MCF 10A (cell line): Measurements from ENCODE around the gene TTC3. TPM values are rescaled to one million over a fixed set of nuclear protein-coding genes. Genes with fewer than 3 reads are reported as not detected.

Experiments
- BruUV-seq: library from RNA; stranded (reverse); fragments of 400-500 nt; replicated peaks from 2 replicates; lab custom pipeline; 2021; lab: Mats Ljungman, UMichigan
- CTCF ChIA-PET: fragments of 300-600 bp; sonication (Branson Sonifier 250); formaldehyde crosslinking; extraction: SDS; loops from one replicate; lab custom pipeline; 2021; ENCODE audit warnings: antibody characterized with exemption, inconsistent platforms; lab: Yijun Ruan, JAX
- POLR2A ChIA-PET: fragments of 300-600, 350-650 bp; sonication (Branson Sonifier 250); formaldehyde crosslinking; extraction: SDS; loops from one replicate; lab custom pipeline; 2020; ENCODE audit warnings: antibody characterized with exemption, inconsistent platforms; lab: Yijun Ruan, JAX
- DNase-seq: peaks from one replicate; pipeline ENCODE4 v3.0.0-alpha.2; 2018; ENCODE audit not compliant: unreplicated experiment
- H3K27ac Mint-ChIP-seq: one replicate; pipeline ENCODE4 v1.8.0; 2022; ENCODE audit warnings: mild to moderate bottlenecking, low read depth, mixed read lengths; ENCODE audit not compliant: unreplicated experiment
- H3K27me3 Mint-ChIP-seq: one replicate; pipeline ENCODE4 v1.8.0; 2022; ENCODE audit warnings: mixed read lengths; ENCODE audit not compliant: insufficient read depth, unreplicated experiment
- H3K36me3 Mint-ChIP-seq: one replicate; pipeline ENCODE4 v1.8.0; 2022; ENCODE audit warnings: mild to moderate bottlenecking, moderate library complexity, mixed read lengths; ENCODE audit not compliant: insufficient read depth, unreplicated experiment
- H3K4me1 Mint-ChIP-seq: one replicate; pipeline ENCODE4 v1.8.0; 2022; ENCODE audit warnings: mixed read lengths; ENCODE audit not compliant: insufficient read depth, unreplicated experiment
- H3K4me3 Mint-ChIP-seq: one replicate; pipeline ENCODE4 v1.8.0; 2022; ENCODE audit warnings: mild to moderate bottlenecking, moderate library complexity, mixed read lengths; ENCODE audit not compliant: unreplicated experiment
- H3K9me3 Mint-ChIP-seq: one replicate; pipeline ENCODE4 v1.8.0; 2022; ENCODE audit warnings: mixed read lengths; ENCODE audit not compliant: unreplicated experiment
- CTCF ChIP-seq: fragments of 200-600 bp; IDR thresholded peaks from one replicate; pipeline ENCODE4 v1.8.0; 2022; ENCODE audit warnings: antibody characterized with exemption, mild to moderate bottlenecking; ENCODE audit not compliant: unreplicated experiment
- intact Hi-C: fragments of 100-400 bp; cut with micrococcal nuclease; formaldehyde crosslinking; loops from 2 replicates; pipeline ENCODE4 v1.14.1; 2022
- total RNA-seq: library from RNA; stranded (reverse); gene quantifications from 2 replicates; pipeline ENCODE4 v1.2.3, GENCODE V29; 2022

TTC3 gene
- total RNA-seq, 1 experiment from 2014 or later: 74.4 TPM

- POLR2A ChIA-PET: no interaction called here
- no peak for DNase-seq
- intact Hi-C loops: no loop called here
- no peak for TF ChIP-seq CTCF
- CTCF ChIA-PET: no interaction called here
- H3K4me3 Mint-ChIP-seq: no peak overlapping the region
- no TSS peak for BruUV-seq
- no peaks in the 10 kb centered on the region for H3K4me1 Mint-ChIP-seq
- H3K27me3 Mint-ChIP-seq: no peaks in the 10 kb centered on the region
- H3K9me3 Mint-ChIP-seq: no peaks in the 10 kb centered on the region
- H3K27ac Mint-ChIP-seq: no peak overlapping the region
- peaks cover 58% of the 10 kb centered on the region for H3K36me3 Mint-ChIP-seq
These were observed 109.2 kb downstream of the TTC3 start for GRCh38 chr21:37182222-37182621.

- H3K36me3 Mint-ChIP-seq: peaks cover 69% of the 10 kb centered on the region
- H3K4me3 Mint-ChIP-seq: no peak overlapping the region
- no peaks in the 10 kb centered on the region for H3K4me1 Mint-ChIP-seq
- H3K9me3 Mint-ChIP-seq: no peaks in the 10 kb centered on the region
- ChIA-PET CTCF (interaction anchor here (0.5 to 0.6 kb wide), 3 partner anchors 25 to 1488 kb away, joined by 3 read pairs; no protein-coding TSS in a partner anchor), POLR2A (interaction anchor here (0.6 kb wide), 3 partner anchors 25 to 381 kb away, joined by 3 read pairs; no protein-coding TSS in a partner anchor)
- no TSS peak for BruUV-seq
- H3K27ac Mint-ChIP-seq: no peak overlapping the region
- DNase-seq: no peak
- intact Hi-C loops: no loop called here
- H3K27me3 Mint-ChIP-seq: no peaks in the 10 kb centered on the region
- no peak for TF ChIP-seq CTCF
These were observed 110.7 kb downstream of the TTC3 start for GRCh38 chr21:37183749-37184148.

- Mint-ChIP-seq H3K36me3 (peaks cover 75% of the 10 kb centered on the region), H3K9me3 (no peaks in the 10 kb centered on the region), H3K27me3 (no peaks in the 10 kb centered on the region), H3K4me3 (no peak overlapping the region), H3K4me1 (no peaks in the 10 kb centered on the region), H3K27ac (no peak overlapping the region)
- POLR2A ChIA-PET: no interaction called here
- no TSS peak for BruUV-seq
- intact Hi-C loops: no loop called here
- no peak for DNase-seq
- TF ChIP-seq CTCF: no peak
- CTCF ChIA-PET: no interaction called here
These were observed 111.9 kb downstream of the TTC3 start for GRCh38 chr21:37184784-37185593.

GRCh38 chr21:37186983-37187382 is 113.9 kb downstream of the TTC3 start:
- Mint-ChIP-seq H3K4me3 (no peak overlapping the region), H3K27me3 (no peaks in the 10 kb centered on the region), H3K9me3 (no peaks in the 10 kb centered on the region), H3K36me3 (peaks cover 90% of the 10 kb centered on the region), H3K4me1 (no peaks in the 10 kb centered on the region), H3K27ac (no peak overlapping the region)
- DNase-seq: no peak
- intact Hi-C loops: no loop called here
- no peak for TF ChIP-seq CTCF
- CTCF ChIA-PET: interaction anchor here (0.7 kb wide), 1 partner anchor 56 kb away, joined by 3 read pairs; no protein-coding TSS in a partner anchor
- no TSS peak for BruUV-seq
- POLR2A ChIA-PET: no interaction called here
